Fibroblast of mammary gland (primary cell): ENCODE measurements around the gene EWSR1.

ENCODE experiments used
- DNase-seq: peaks from one replicate; pipeline ENCODE4 v3.0.0-alpha.2; 2010; ENCODE audit warnings: low read depth
- H3K4me3 ChIP-seq: 2 replicates; pipeline ENCODE4 v1.5.1; 2011; ENCODE audit warnings: low read depth, mild to moderate bottlenecking, low read length, moderate library complexity; ENCODE audit not compliant: control insufficient read depth
- CTCF ChIP-seq: conservative IDR thresholded peaks from 2 replicates; pipeline ENCODE4 v1.5.1; 2011; ENCODE audit warnings: low read depth, low read length, inconsistent platforms; ENCODE audit not compliant: control insufficient read depth, insufficient read depth

Gene EWSR1

GRCh38 chr22:29266564-29267461 is 1.3 kb upstream of the EWSR1 start:
- DNase-seq: peak; percentile 39
- no peak for TF ChIP-seq CTCF
- peak overlapping the region; percentile 91 for H3K4me3 ChIP-seq

DNA sequence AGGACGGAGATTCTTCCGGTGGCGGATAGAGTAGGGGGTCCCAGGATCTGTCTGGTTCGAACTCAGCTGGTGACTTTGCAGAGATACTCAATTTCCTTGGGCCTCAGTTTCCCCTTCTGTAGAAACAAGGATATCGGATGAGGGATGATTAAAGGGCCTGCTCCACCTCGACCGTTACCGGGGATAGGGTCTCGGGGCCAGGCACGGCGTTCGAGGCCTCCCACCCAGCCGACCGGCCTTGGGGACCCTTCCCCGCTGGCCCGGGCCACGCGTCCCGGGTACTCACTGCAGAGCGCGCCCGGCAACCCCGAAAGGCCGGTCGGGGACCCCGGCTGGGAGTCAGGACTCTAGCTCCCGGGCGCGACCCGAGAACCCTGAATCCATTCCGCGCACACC is 608 bp upstream of the EWSR1 start:
- peak overlapping the region; percentile 91 for H3K4me3 ChIP-seq
- no peak for DNase-seq
- no peak for TF ChIP-seq CTCF

DNA sequence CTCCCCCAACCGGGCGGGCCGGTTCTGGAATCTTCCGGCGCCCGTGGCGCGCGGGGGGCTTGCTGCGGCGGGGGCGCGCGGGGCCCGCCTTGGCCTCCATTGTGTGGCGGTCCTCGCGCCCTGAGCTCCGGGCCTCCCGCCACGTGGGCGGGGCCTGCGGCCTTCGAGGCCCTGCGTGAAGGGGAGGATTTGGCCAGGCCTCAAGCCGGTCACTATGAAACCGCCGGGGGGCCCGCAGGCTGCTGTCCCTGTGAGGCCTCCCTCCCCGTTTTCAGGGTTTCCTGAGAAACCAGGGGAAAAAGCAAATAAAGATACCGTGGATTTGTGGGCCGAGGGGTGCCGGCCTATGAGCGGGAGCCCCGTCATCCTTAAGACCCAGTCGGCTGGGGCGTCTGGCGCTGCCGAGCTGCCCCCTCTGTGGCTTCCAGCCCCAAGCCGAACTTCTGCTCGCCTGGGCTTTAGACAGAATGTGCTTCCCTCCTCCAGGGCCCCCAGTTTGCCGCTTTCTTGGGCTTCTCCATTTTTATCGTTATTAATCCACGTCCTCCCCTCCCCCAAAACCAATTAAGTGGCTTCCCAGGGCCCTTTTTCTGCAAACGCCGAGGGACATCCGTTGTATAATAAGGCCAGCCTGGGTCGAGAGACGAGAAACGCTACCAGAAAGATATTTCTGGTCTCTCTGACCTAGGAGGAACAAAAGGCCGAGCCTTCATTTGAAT is 602 bp downstream of the EWSR1 start:
- H3K4me3 ChIP-seq: peak overlapping the region; percentile 91
- TF ChIP-seq CTCF: no peak
- peak; percentile 65 for DNase-seq

- no peak for TF ChIP-seq CTCF
- no peak for DNase-seq
- peak overlapping the region; percentile 91 for H3K4me3 ChIP-seq
Observed at GRCh38 chr22:29269230-29269604, 1.1 kb downstream of the EWSR1 start.

DNA sequence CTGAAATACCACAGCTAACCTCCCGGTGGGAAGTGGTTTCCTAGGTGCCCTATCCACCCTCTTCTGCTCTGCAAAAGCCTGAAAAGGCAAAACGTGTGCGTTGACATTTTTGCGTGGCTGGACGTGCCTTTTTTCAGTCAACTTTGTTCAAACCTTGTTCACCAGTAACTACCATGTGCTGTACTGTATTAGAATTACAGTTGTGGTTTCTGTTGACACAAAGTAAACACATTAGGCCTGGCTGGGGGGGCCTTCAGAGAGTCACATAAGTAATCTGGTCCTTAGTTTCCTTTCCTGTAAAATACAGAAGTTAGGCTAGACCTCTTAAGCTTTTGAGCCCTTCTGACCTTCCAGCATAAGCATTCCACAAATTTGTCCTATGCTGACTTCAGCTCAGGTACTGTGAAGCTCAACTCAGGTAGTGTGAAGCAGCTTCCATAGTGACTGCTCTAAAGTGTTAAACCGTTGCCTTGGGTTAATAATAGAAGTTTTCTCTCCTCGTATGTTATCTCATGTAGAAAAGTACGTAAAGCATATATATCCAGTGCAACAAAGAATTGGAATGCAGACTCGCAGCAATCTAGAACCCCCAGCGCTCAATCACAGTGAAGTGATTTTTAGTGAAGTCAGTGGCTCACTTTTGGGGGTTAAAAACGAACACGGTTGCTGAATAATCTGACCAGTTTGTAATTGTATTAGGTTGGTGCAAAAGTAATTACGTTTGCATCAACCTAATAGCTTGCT is 1.8 kb downstream of the EWSR1 start:
- no peak for TF ChIP-seq CTCF
- peak overlapping the region; percentile 91 for H3K4me3 ChIP-seq
- DNase-seq: peak; percentile 28

GRCh38 chr22:29270475-29271271 is 2.6 kb downstream of the EWSR1 start:
- peak overlapping the region; percentile 91 for H3K4me3 ChIP-seq
- peak; percentile 42 for DNase-seq
- no peak for TF ChIP-seq CTCF
